RCC 7860 (cell line): Measurements from ENCODE around the gene LYSET.
"Not testable (repeated sequence)": the region's sequence is repeated elsewhere in the genome, so short reads cannot be mapped to it uniquely, and the experiment has no call there.

Experiments
- DNase-seq: peaks from one replicate; pipeline ENCODE4 v3.0.0-alpha.2; 2015; ENCODE audit warnings: low spot score
- FAIRE-seq: peaks from 2 replicates; lab custom pipeline; 2012; peaks lifted over from hg19 to GRCh38; lab: Jason Lieb, UNC

The LYSET gene, protein sequence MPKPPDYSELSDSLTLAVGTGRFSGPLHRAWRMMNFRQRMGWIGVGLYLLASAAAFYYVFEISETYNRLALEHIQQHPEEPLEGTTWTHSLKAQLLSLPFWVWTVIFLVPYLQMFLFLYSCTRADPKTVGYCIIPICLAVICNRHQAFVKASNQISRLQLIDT

DNA sequence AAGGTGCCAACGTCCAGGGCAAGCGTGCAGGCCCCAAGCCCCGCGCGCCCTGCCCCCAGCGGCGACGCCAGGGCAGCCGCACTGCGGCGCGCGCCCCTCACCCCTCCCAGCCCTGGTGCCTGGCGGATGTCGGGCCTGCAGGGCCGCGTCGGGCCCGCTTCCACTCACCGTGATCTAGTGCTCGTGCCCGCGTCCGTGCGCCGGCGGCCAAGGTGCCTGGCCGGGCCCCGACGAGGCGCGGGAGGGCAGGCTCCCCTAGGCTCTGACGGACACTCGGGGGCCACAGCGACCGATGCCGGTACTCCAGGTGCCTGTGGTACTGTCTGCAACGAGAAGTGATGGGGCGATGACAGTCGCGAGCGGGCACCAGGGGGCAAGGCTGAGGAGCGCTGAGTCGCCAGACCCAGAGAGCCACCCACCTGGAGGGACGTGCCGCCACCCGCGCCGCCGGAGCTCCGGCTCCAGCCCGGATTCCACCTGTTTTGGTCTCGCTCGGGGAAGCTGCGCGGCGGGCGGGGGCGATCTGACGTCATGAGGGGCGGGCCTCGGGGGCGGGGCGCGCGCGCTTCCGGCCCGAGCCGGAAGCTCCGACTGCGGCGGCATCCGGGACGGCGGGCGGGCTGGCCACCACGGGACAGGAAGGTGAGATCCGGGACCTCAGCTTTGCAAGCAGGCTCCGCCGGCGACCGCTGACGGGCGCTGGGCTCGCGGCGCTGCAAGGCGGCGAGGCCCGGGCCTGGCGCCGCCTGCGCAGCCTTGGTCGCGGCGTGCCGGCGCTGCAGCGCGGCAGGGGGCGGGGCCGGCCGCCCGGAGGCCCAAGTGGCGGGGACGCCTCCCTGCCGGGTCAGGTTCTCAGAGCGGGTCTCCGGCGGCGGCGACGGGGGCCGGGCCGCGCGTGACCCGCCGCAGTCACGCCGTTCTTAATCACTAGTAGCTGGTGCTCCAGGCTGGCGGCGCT, at the start of gene LYSET, which contains the start of gene MOAP1:
TSS of gene LYSET (plus strand) at position 927 of the 958 bp plus-strand sequence. CDS start 89 bp downstream, outside the sequence.
TSS of gene MOAP1 (minus strand) at position 507 of the 958 bp plus-strand sequence. CDS start 655 bp downstream, outside the sequence.
- DNase-seq = peak; percentile 57
- FAIRE-seq = no peak

DNA sequence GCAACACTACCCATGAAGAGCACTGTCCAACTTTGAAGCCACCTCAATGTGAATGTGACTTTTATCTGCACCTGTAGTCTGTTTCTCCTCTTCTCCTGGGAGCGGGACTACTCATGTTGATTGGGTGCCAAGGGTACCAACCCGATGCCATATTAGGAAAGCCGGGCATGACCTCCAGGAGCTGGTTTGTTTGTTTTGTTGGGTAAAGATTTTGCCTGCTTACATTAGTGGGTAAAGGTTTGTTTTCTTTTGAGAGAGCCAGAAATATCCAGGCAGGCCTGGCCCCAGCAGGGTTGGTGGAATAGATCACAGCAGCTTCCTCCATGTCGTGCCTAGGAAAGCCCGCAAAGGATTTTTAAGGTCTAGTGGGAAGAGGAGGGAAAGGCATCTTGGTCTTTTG, 49.7 kb upstream of the LYSET start:
- no peak for FAIRE-seq

GRCh38 chr14:93136009-93136408, 49.1 kb upstream of the LYSET start:
- DNase-seq (no peak), FAIRE-seq (no peak)

More for the DNA sequence above, 49.7 kb upstream of the LYSET start:
- DNase-seq = no peak

- not testable (repeated sequence) for FAIRE-seq, DNase-seq
These were observed 48.6 kb upstream of the LYSET start for GRCh38 chr14:93136508-93136907.

DNA sequence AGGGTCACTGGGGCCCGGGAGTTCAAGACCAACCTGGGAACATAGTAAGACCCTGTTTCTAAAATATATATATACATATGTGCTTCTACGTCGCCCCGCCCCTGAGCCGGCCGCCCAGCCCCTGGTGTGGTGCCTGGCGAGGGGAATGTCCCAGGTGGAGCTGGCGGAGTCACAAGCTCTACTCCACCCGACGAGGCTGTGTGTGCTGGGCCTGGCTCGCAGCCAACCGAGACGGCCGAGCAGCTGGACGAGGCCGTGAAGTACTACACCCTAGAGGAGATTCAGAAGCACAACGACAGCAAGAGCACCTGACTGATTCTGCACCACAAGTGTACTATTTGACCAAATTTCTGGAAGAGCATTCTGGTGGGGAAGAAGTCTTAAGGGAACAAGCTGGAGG, 47.3 kb upstream of the LYSET start:
- DNase-seq (no peak), FAIRE-seq (no peak)

- DNase-seq (no peak), FAIRE-seq (no peak)
These were observed 42.1 kb upstream of the LYSET start for GRCh38 chr14:93142854-93143652.

- FAIRE-seq (no peak), DNase-seq (no peak)
These were observed 39.0 kb upstream of the LYSET start for GRCh38 chr14:93146119-93146518.

GRCh38 chr14:93148979-93149378, 36.1 kb upstream of the LYSET start:
- DNase-seq (no peak), FAIRE-seq (no peak)

- DNase-seq (no peak), FAIRE-seq (no peak)
These were observed 34.6 kb upstream of the LYSET start for GRCh38 chr14:93150227-93151208.

GRCh38 chr14:93153121-93153520, 32.0 kb upstream of the LYSET start:
- no peak for FAIRE-seq
- DNase-seq = no peak

GRCh38 chr14:93155667-93156066, 29.4 kb upstream of the LYSET start:
- DNase-seq = no peak
- FAIRE-seq = no peak

DNA sequence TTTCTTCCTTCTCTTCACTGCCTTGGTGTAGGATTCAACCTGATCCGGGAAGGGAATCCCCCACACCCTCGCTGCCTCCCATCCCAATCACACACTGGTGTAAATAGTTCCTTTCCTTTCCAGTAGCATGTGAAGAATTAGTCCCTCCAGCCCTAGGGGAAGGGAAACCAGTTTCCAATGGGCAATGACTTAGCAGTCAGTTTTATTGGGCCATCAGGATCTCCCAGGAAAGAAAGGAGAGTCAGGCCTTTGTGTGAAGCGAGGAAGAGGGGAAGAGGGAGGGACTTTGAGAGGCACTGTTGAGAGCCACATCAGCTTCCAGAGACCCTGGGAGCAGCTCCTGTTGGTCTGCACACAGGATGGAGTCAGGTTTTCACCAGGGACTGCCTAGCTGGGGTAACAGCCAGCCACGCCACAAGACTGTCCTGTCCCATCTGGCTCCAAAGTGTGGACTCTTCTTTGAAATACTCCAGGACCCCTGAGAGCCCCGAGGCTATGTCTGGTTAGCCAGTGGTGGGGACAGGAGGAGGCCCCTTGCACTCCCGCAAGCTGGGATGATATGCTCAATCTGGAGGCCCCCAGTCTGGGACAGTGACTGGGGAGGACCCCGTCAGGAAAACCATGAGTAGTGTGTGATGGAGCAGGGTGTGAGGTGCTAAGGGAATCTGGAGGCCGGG, 28.3 kb upstream of the LYSET start:
- DNase-seq (no peak), FAIRE-seq (no peak)

- FAIRE-seq, DNase-seq: not testable (repeated sequence)
These were observed 26.8 kb upstream of the LYSET start for GRCh38 chr14:93158349-93158748.

DNA sequence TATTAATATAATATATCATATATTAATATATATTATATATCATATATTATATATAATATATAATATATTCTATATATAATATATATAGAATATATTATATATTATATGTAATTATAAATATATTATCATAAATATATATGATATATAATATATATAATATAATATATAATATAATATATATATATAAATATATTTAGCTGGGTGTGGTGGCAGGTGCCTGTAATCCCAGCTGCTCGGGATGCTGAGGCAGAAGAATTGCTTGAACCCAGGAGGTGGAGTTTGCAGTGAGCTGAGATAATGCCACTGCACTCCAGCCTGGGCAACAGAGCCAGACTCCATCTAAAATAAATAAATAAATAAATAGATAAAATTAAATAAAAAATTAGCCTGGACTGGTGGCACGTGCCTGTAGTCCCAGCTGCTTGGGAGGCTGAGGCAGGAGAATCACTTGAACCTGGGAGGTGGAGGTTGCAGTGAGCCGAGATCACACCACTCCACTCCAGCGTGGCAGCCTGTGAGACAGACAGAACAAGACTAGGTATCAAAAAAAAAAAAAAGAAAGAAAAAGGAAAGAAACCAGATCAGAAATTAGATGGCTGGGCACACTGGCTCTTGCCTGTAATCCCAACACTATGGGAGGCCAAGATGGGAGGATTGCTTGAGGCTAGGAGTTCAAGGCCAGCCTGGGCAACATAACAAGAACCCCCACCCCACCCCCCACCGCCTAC, 25.3 kb upstream of the LYSET start:
- not testable (repeated sequence) for FAIRE-seq, DNase-seq

DNA sequence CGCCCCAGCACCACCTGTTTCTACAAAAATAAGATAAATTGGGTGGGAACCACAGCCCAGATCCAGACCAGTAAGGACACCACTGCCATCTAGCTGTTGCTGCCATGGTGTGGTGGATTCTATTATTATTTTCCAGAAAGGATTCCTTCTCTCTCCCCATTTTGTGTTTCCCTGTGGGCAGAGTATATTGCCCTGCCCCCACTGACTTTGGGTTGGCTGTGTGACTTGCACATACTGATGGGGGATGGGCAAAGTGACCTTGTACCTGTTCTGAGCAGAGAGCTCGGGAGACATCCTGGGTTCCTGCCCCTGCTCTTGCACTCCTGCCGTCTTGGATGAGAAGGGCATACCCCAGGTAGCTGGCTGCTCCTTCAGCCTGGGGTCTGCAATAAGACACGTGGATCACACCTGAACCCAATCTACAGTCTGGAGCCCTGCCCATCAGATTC, 24.7 kb upstream of the LYSET start:
- FAIRE-seq = no peak
- no peak for DNase-seq

- FAIRE-seq (no peak), DNase-seq (no peak)
These were observed 23.6 kb upstream of the LYSET start for GRCh38 chr14:93161411-93161940.

DNA sequence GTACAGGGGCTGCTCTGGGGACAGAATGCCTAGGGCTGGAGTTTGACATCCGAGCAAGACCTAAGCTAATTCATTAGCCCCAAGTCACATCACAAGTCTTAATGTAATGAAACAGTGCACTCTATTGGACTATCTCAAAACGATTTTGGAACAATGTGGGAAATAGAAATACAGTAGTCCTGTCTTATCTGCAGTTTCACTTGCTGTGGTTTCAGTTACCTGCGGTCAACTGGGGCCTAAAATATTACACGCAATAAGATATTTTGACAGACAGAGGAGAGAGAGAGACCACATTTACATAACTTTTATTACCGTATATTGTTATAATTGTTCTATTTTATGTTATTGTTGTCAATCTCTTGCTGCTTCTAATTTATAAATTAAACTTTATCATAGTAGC, 21.6 kb upstream of the LYSET start:
- FAIRE-seq = no peak
- no peak for DNase-seq
